OCI-LY3 (cell line): ENCODE data around the gene CNTNAP2.

Source experiments
- H2AFZ ChIP-seq: fragments of 200-600, 300-600 bp; shearing (Covaris generic); 2 replicates; pipeline ENCODE4 v1.6.0; 2014; ENCODE audit warnings: antibody characterized with exemption, low read depth, low read length
- H3K27ac ChIP-seq: fragments of 200-600, 300-600 bp; sonication (generic); 2 replicates; pipeline ENCODE4 v1.5.1; 2014; ENCODE audit warnings: mild to moderate bottlenecking, low read length, moderate library complexity, mixed read lengths
- H3K27me3 ChIP-seq: fragments of 200-600, 300-600 bp; sonication (generic); 2 replicates; pipeline ENCODE4 v1.6.1; 2014; ENCODE audit warnings: low read depth, low read length, mixed read lengths
- H3K36me3 ChIP-seq: fragments of 200-600, 300-600 bp; sonication (generic); replicated peaks from 2 replicates; pipeline ENCODE3; 2014; ENCODE audit warnings: low read depth, low read length, mixed read lengths
- H3K4me1 ChIP-seq: fragments of 300-600, 200-600 bp; sonication (generic); 2 replicates; pipeline ENCODE4 v1.6.1; 2014; ENCODE audit warnings: low read length, mixed read lengths
- H3K4me2 ChIP-seq: fragments of 200-600, 300-600 bp; sonication (generic); 2 replicates; pipeline ENCODE4 v1.6.1; 2014; ENCODE audit warnings: low read length, mixed read lengths
- H3K4me3 ChIP-seq: fragments of 300-600, 200-600 bp; sonication (generic); 2 replicates; pipeline ENCODE4 v1.5.1; 2014; ENCODE audit warnings: antibody characterized with exemption, mild to moderate bottlenecking, low read length, moderate library complexity
- H3K79me2 ChIP-seq: fragments of 300-600, 200-600 bp; shearing (Covaris generic); 2 replicates; pipeline ENCODE4 v1.6.1; 2014; ENCODE audit warnings: mild to moderate bottlenecking, low read length, mixed read lengths
- H3K9ac ChIP-seq: fragments of 300-600, 200-600 bp; shearing (Covaris generic); 2 replicates; pipeline ENCODE4 v1.6.0; 2014; ENCODE audit warnings: mild to moderate bottlenecking, low read length, moderate library complexity
- H3K9me3 ChIP-seq: fragments of 200-600, 300-600 bp; shearing (Covaris generic); 2 replicates; pipeline ENCODE4 v1.6.1; 2014; ENCODE audit warnings: low read length, mixed read lengths; ENCODE audit not compliant: insufficient read depth
- H4K20me1 ChIP-seq: fragments of 200-600, 300-600 bp; sonication (generic); 2 replicates; pipeline ENCODE4 v1.6.1; 2016; ENCODE audit warnings: low read length, mixed read lengths; ENCODE audit not compliant: insufficient read depth
- EZH2phosphoT487 ChIP-seq: fragments of 200-600 bp; shearing (Covaris generic); IDR thresholded peaks from 2 replicates; pipeline ENCODE4 v1.6.1; 2018; ENCODE audit warnings: antibody characterized with exemption, mixed run types, low read depth
- TF ChIP-seq, protein P1 (sequence below): fragments of 200-600, 300-600 bp; sonication (generic); IDR thresholded peaks from 2 replicates; pipeline ENCODE4 v1.5.1; 2014; ENCODE audit warnings: antibody characterized with exemption, low read length, low read depth

CNTNAP2 gene

DNA sequence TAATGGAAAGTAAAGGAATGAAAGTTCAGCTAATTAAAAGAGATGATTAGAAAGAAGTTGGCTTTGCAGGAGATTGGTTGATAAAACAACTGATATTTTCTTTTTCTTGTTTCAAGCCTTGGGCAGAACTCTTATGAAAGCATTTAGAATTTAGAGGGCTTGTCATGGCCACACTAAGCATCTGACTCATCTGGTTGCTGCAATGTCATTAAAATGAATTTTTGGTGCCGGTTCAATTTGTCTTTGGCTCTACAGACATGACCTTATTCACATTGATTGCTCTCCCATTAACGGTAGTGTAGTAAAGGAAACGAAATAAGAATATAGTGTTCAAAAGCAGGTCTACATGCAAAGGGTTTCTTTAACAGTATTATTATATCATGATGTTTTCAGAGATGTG lies 1461.6 kb downstream of the CNTNAP2 start:
- H3K36me3 ChIP-seq, result no peaks in the 10 kb centered on the region
- TF ChIP-seq, protein P1, sequence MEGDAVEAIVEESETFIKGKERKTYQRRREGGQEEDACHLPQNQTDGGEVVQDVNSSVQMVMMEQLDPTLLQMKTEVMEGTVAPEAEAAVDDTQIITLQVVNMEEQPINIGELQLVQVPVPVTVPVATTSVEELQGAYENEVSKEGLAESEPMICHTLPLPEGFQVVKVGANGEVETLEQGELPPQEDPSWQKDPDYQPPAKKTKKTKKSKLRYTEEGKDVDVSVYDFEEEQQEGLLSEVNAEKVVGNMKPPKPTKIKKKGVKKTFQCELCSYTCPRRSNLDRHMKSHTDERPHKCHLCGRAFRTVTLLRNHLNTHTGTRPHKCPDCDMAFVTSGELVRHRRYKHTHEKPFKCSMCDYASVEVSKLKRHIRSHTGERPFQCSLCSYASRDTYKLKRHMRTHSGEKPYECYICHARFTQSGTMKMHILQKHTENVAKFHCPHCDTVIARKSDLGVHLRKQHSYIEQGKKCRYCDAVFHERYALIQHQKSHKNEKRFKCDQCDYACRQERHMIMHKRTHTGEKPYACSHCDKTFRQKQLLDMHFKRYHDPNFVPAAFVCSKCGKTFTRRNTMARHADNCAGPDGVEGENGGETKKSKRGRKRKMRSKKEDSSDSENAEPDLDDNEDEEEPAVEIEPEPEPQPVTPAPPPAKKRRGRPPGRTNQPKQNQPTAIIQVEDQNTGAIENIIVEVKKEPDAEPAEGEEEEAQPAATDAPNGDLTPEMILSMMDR, result no peak
- no peak for TF ChIP-seq EZH2phosphoT487
- no peak overlapping the region for H3K4me3 ChIP-seq
- H3K9ac ChIP-seq, result no peak overlapping the region
- no peaks in the 10 kb centered on the region for H3K4me1 ChIP-seq
- no peak overlapping the region for H3K4me2 ChIP-seq
- H4K20me1 ChIP-seq, result no peaks in the 10 kb centered on the region
- no peak overlapping the region for H3K27ac ChIP-seq
- H3K27me3 ChIP-seq, result no peaks in the 10 kb centered on the region
- H3K9me3 ChIP-seq, result no peaks in the 10 kb centered on the region
- H3K79me2 ChIP-seq, result no peaks in the 10 kb centered on the region
- H2AFZ ChIP-seq, result no peak overlapping the region

DNA sequence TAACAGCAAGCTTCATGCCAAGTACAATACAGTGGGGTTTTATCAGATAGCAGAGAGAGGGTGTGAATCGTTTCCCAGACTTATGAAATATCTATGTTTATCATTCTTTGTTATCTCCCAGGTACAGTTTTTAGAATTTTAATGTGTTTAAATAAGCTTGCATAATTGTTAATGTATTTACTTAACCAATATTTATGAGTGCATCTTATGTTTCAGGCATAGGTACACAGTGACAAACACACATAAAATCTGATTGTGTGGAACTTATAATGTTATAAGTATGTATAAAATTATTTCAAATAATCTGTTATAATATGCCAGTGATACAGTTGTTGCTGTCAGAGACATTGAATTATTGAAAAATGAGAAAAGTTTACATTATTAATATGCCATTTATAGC lies 1462.5 kb downstream of the CNTNAP2 start:
- no peak for TF ChIP-seq EZH2phosphoT487
- TF ChIP-seq, protein P1, result no peak
- H3K79me2 ChIP-seq, result no peaks in the 10 kb centered on the region
- H3K27me3 ChIP-seq, result no peaks in the 10 kb centered on the region
- no peaks in the 10 kb centered on the region for H3K36me3 ChIP-seq
- no peak overlapping the region for H3K4me2 ChIP-seq
- H3K4me1 ChIP-seq, result no peaks in the 10 kb centered on the region
- H2AFZ ChIP-seq, result no peak overlapping the region
- no peak overlapping the region for H3K9ac ChIP-seq
- H3K9me3 ChIP-seq, result no peaks in the 10 kb centered on the region
- H3K4me3 ChIP-seq, result no peak overlapping the region
- H3K27ac ChIP-seq, result no peak overlapping the region
- H4K20me1 ChIP-seq, result no peaks in the 10 kb centered on the region

DNA sequence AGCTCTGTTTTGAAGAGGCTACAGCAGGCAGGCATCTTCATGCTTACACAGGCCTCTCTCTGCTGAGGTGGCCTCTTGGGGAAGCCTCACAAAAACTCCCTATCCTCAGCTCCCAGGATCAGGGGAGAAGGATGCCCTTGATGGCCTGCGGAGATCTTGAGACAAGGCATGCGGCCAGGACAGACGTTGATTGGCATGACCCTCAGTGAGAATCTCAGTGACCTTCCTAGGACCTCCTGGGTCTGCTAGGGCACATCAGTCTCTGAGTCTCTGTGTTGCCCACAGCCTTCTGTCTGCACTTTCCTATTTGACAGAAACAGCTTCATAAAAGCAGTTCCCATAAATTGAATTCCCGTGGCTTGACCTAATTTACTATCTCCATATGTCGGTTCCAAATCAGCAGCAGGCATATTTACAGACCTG lies 1468.2 kb downstream of the CNTNAP2 start:
- H3K9me3 ChIP-seq, result no peaks in the 10 kb centered on the region

DNA sequence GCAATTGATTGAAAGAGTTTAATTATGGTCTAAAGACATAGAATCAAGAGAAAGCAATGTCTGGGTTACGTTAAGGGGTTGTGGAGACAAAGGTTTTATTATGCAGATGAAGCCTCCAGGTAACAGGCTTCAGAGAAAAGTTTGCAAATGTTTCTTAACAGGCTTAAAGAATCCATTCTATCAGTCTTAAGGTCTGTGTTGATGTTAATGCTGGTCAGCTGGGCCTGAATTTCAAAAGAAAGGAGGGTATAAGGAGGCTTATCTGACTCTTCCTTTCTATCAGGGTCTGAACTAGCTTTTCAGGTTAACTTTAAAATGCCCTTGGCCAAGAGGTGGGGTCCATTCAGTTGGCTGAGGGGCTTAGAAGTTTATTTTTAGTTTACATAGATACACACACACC lies 1469.5 kb downstream of the CNTNAP2 start:
- Histone ChIP-seq H3K36me3 (no peaks in the 10 kb centered on the region), H2AFZ (no peak overlapping the region), H3K79me2 (no peaks in the 10 kb centered on the region), H3K27ac (no peak overlapping the region), H3K4me2 (no peak overlapping the region), H3K9me3 (no peaks in the 10 kb centered on the region), H3K9ac (no peak overlapping the region), H4K20me1 (no peaks in the 10 kb centered on the region), H3K27me3 (no peaks in the 10 kb centered on the region), H3K4me3 (no peak overlapping the region), H3K4me1 (no peaks in the 10 kb centered on the region)
- TF ChIP-seq EZH2phosphoT487, result no peak
- TF ChIP-seq, protein P1, result no peak

More for the DNA sequence above, 1468.2 kb downstream of the CNTNAP2 start:
- no peaks in the 10 kb centered on the region for H3K36me3 ChIP-seq
- no peak for TF ChIP-seq EZH2phosphoT487
- TF ChIP-seq, protein P1, result no peak
- H2AFZ ChIP-seq, result no peak overlapping the region
- H3K27me3 ChIP-seq, result no peaks in the 10 kb centered on the region
- no peak overlapping the region for H3K4me3 ChIP-seq
- H3K27ac ChIP-seq, result no peak overlapping the region
- no peaks in the 10 kb centered on the region for H3K79me2 ChIP-seq
- H4K20me1 ChIP-seq, result no peaks in the 10 kb centered on the region
- no peak overlapping the region for H3K9ac ChIP-seq
- no peaks in the 10 kb centered on the region for H3K4me1 ChIP-seq
- no peak overlapping the region for H3K4me2 ChIP-seq
